HL-60 (cell line): ENCODE data around the gene RNGTT.

Source experiments
- DNase-seq, 2 experiments: peaks; one replicate each; pipeline ENCODE4 v3.0.0-alpha.2; 2010 to 2020; ENCODE audit warnings: low read depth in 1 of 2, low spot score in 1 of 2
- H3K27ac ChIP-seq: fragments of 250-450 bp; sonication (Bioruptor Pico); replicated peaks from 2 replicates; pipeline ENCODE4 v1.5.1; 2020; ENCODE audit warnings: mild to moderate bottlenecking, moderate library complexity
- H3K27me3 ChIP-seq: fragments of 250-450 bp; sonication (Bioruptor Pico); 2 replicates; pipeline ENCODE4 v1.5.1; 2021; ENCODE audit warnings: mild to moderate bottlenecking, moderate library complexity; ENCODE audit not compliant: insufficient read depth, poor library complexity, severe bottlenecking
- H3K4me3 ChIP-seq: replicated peaks from 2 replicates; pipeline ENCODE4 v1.5.1; 2011; ENCODE audit warnings: mild to moderate bottlenecking, control low read depth, low read length; ENCODE audit not compliant: insufficient read depth
- GABPA ChIP-seq: IDR thresholded peaks from 2 replicates; pipeline ENCODE4 v1.6.1; 2012; ENCODE audit warnings: low read depth
- POLR2AphosphoS5 ChIP-seq: IDR thresholded peaks from 2 replicates; pipeline ENCODE4 v1.6.1; 2012; ENCODE audit warnings: low read depth
- SPI1 ChIP-seq: IDR thresholded peaks from 2 replicates; pipeline ENCODE4 v1.6.1; 2012; ENCODE audit warnings: low read depth, mild to moderate bottlenecking, borderline replicate concordance
- TF ChIP-seq, protein P1 (sequence below): IDR thresholded peaks from one replicate; pipeline ENCODE4 v1.5.1; 2011; ENCODE audit warnings: low read length, control low read depth, inconsistent platforms; ENCODE audit not compliant: insufficient read depth
- TF ChIP-seq, protein P2 (sequence below): IDR thresholded peaks from 2 replicates; pipeline ENCODE4 v1.6.1; 2012; ENCODE audit warnings: low read depth; ENCODE audit not compliant: insufficient replicate concordance

The RNGTT gene

DNA sequence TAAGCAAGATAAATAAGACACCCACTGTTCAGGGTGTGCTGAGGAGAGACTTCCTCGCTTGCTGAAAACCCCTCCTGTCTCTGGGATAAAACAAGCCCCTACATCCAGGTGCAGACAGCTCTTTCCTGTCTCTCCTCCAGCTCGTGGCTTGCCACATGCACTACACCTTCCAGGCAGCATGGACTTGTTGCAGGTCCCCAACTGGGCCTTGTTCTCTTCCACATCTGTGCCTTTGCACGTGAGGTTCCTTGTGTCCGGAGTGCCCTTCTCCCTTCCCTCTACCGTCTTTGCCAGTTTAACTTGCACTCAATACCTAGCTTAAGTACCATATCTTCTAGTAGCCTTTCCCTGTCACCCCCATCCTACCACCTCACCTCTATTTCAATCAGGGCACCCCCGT, 397.6 kb downstream of the RNGTT start:
- Histone ChIP-seq H3K27me3 (no peaks in the 10 kb centered on the region), H3K27ac (no peak overlapping the region), H3K4me3 (no peak overlapping the region)
- TF ChIP-seq SPI1 (no peak), GABPA (no peak), POLR2AphosphoS5 (no peak)
- TF ChIP-seq, protein P1, sequence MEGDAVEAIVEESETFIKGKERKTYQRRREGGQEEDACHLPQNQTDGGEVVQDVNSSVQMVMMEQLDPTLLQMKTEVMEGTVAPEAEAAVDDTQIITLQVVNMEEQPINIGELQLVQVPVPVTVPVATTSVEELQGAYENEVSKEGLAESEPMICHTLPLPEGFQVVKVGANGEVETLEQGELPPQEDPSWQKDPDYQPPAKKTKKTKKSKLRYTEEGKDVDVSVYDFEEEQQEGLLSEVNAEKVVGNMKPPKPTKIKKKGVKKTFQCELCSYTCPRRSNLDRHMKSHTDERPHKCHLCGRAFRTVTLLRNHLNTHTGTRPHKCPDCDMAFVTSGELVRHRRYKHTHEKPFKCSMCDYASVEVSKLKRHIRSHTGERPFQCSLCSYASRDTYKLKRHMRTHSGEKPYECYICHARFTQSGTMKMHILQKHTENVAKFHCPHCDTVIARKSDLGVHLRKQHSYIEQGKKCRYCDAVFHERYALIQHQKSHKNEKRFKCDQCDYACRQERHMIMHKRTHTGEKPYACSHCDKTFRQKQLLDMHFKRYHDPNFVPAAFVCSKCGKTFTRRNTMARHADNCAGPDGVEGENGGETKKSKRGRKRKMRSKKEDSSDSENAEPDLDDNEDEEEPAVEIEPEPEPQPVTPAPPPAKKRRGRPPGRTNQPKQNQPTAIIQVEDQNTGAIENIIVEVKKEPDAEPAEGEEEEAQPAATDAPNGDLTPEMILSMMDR: no peak
- TF ChIP-seq, protein P2, sequence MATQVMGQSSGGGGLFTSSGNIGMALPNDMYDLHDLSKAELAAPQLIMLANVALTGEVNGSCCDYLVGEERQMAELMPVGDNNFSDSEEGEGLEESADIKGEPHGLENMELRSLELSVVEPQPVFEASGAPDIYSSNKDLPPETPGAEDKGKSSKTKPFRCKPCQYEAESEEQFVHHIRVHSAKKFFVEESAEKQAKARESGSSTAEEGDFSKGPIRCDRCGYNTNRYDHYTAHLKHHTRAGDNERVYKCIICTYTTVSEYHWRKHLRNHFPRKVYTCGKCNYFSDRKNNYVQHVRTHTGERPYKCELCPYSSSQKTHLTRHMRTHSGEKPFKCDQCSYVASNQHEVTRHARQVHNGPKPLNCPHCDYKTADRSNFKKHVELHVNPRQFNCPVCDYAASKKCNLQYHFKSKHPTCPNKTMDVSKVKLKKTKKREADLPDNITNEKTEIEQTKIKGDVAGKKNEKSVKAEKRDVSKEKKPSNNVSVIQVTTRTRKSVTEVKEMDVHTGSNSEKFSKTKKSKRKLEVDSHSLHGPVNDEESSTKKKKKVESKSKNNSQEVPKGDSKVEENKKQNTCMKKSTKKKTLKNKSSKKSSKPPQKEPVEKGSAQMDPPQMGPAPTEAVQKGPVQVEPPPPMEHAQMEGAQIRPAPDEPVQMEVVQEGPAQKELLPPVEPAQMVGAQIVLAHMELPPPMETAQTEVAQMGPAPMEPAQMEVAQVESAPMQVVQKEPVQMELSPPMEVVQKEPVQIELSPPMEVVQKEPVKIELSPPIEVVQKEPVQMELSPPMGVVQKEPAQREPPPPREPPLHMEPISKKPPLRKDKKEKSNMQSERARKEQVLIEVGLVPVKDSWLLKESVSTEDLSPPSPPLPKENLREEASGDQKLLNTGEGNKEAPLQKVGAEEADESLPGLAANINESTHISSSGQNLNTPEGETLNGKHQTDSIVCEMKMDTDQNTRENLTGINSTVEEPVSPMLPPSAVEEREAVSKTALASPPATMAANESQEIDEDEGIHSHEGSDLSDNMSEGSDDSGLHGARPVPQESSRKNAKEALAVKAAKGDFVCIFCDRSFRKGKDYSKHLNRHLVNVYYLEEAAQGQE: no peak
- no peak for DNase-seq

DNA sequence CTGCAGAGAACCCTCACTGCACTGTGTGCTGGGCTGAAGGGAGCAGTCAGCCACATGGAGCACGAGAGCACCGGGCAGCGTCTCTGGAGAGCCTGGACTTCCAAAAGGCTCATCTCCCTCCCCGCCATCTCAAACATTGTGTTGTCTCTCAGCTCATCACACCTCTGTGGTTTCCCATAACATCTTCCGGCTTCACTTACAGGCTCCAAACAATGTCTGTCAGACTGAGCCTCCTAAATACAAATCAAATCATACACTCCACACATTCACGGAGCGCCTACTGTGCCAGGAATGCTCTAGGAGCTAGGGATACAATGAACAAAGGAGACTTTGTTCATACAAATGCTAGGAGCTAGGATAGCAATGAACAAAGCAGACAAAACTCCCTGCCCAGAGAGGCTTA, 398.0 kb downstream of the RNGTT start:
- TF ChIP-seq SPI1 (no peak), POLR2AphosphoS5 (no peak), GABPA (no peak)
- TF ChIP-seq, protein P2: no peak
- TF ChIP-seq, protein P1: no peak
- Histone ChIP-seq H3K4me3 (no peak overlapping the region), H3K27me3 (no peaks in the 10 kb centered on the region), H3K27ac (no peak overlapping the region)
- DNase-seq: no peak

DNA sequence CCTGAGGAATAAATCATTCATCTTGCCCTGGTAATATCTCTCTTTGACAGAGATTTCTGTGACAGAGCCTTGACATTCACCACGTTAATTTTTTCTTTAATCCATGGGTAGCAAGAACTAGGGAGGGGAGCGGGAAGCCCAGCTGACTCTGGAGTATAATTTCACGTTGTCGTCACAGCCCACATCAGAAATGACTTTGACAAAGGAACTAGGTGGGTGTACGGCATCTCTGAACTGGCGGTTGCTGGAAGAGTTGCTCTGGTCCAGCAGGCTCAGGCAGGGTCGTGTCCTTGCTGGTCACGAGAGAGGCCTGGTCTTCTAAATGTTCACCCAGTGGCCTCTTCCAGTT, 400.2 kb downstream of the RNGTT start:
- Histone ChIP-seq H3K4me3 (no peak overlapping the region), H3K27me3 (no peaks in the 10 kb centered on the region), H3K27ac (no peak overlapping the region)
- TF ChIP-seq SPI1: no peak
- no peak for TF ChIP-seq POLR2AphosphoS5
- TF ChIP-seq, protein P1: no peak
- TF ChIP-seq GABPA: no peak
- TF ChIP-seq, protein P2: no peak
- no peak for DNase-seq
